K562 (cell line): ENCODE data around the gene TFE3. TPM values are rescaled to one million over a fixed set of nuclear protein-coding genes. Genes with fewer than 3 reads are reported as not detected.
A peak's percentile ranks its signal among the peaks of the same experiment; 100 is the strongest.

Experiments
- ATAC-seq: fragments of 200-7000 bp; cut with Tn5 transposase; 3 replicates; pipeline ENCODE4 v1.9.1; 2020; ENCODE audit warnings: moderate library complexity
- BruUV-seq: library from RNA; stranded (reverse); fragments of 400-500 nt; replicated peaks from 2 replicates; lab custom pipeline; 2021; lab: Mats Ljungman, UMichigan
- CTCF ChIA-PET: fragments of 300-600 bp; formaldehyde crosslinking; extraction: SDS; loops from one replicate; lab custom pipeline; 2021; ENCODE audit warnings: low intra/inter-chr PET ratio; lab: Yijun Ruan, JAX
- POLR2A ChIA-PET: fragments of 300-600, 350-650 bp; sonication (Branson Sonifier 250); formaldehyde crosslinking; extraction: SDS; loops from one replicate; lab custom pipeline; 2021; ENCODE audit warnings: antibody characterized with exemption, inconsistent platforms; lab: Yijun Ruan, JAX
- DNase-seq, 4 experiments: peaks; one replicate each; pipeline versions ENCODE4 v3.0.0 to v3.0.0-alpha.2; 2011 to 2018; ENCODE audit warnings: low spot score in 3 of 4, mixed read lengths in 3 of 4; ENCODE audit errors: extremely low read depth in 1 of 4
- FAIRE-seq: peaks from 2 replicates; lab custom pipeline; 2011; peaks lifted over from hg19 to GRCh38; lab: Jason Lieb, UNC
- H2AFZ ChIP-seq: 2 replicates; pipeline ENCODE4 v1.6.0; 2011; ENCODE audit warnings: low read depth, low read length, control low read depth, inconsistent platforms
- H3K27ac ChIP-seq: fragments of 200-600 bp; 3 replicates; pipeline ENCODE4 v1.8.0; 2011; ENCODE audit warnings: low read depth, mild to moderate bottlenecking, control low read depth, inconsistent platforms, low read length, moderate library complexity, mixed read lengths; ENCODE audit errors: extremely low read depth
- H3K27me3 ChIP-seq, 2 experiments: fragments of 300-600 bp in 1 of 2; 2 replicates in 1 of 2; 3 replicates in 1 of 2; pipeline versions ENCODE4 v1.6.0 to v1.8.0; 2011; ENCODE audit warnings: inconsistent platforms in 2 of 2, low read length in 2 of 2, mild to moderate bottlenecking in 1 of 2, mixed read lengths in 1 of 2, moderate library complexity in 1 of 2; ENCODE audit not compliant: control insufficient read depth in 2 of 2, insufficient read depth in 2 of 2
- H3K36me3 ChIP-seq: fragments of 300-600 bp; 3 replicates; pipeline ENCODE4 v1.8.0; 2011; ENCODE audit warnings: mild to moderate bottlenecking, low read length, inconsistent platforms; ENCODE audit not compliant: control insufficient read depth, insufficient read depth
- H3K4me1 ChIP-seq, 2 experiments: fragments of 200-600 bp in 1 of 2; replicated peaks in 1 of 2; 2 replicates in 1 of 2; 3 replicates in 1 of 2; pipeline versions ENCODE4 v1.5.1 to v1.8.0; 2011; ENCODE audit warnings: inconsistent platforms in 2 of 2, low read length in 2 of 2, mild to moderate bottlenecking in 1 of 2, mixed read lengths in 1 of 2, moderate library complexity in 1 of 2; ENCODE audit not compliant: control insufficient read depth in 2 of 2, insufficient read depth in 2 of 2
- H3K4me2 ChIP-seq: 2 replicates; pipeline ENCODE4 v1.6.1; 2011; ENCODE audit warnings: low read length, control low read depth, inconsistent platforms, mixed read lengths; ENCODE audit not compliant: insufficient read depth
- H3K4me3 ChIP-seq: fragments of 200-600 bp; sonication (generic), shearing (Covaris generic); 2 replicates; pipeline ENCODE4 v1.5.1; 2016; ENCODE audit warnings: control low read depth, inconsistent platforms
- H3K79me2 ChIP-seq: fragments of 200-600 bp; 3 replicates; pipeline ENCODE4 v1.8.0; 2011; ENCODE audit warnings: low read length, inconsistent platforms; ENCODE audit not compliant: control insufficient read depth, insufficient read depth
- H3K9ac ChIP-seq, 2 experiments: 2 replicates each; pipeline versions ENCODE4 v1.6.0 to v1.6.1; 2011; ENCODE audit warnings: low read depth in 2 of 2, low read length in 2 of 2, control low read depth in 1 of 2, inconsistent platforms in 1 of 2, mild to moderate bottlenecking in 1 of 2, mixed read lengths in 1 of 2; ENCODE audit not compliant: insufficient read depth in 1 of 2
- H3K9me1 ChIP-seq: one replicate; pipeline ENCODE4 v1.6.0; 2011; ENCODE audit warnings: inconsistent platforms, mild to moderate bottlenecking, low read length, moderate library complexity; ENCODE audit not compliant: control insufficient read depth, insufficient read depth
- H3K9me3 ChIP-seq: replicated peaks from 2 replicates; pipeline ENCODE4 v1.5.1; 2011; ENCODE audit warnings: low read depth, low read length, inconsistent platforms; ENCODE audit not compliant: control insufficient read depth, insufficient read depth
- H4K20me1 ChIP-seq: replicated peaks from 2 replicates; pipeline ENCODE4 v1.6.1; 2011; ENCODE audit warnings: low read length, inconsistent platforms, mixed read lengths; ENCODE audit not compliant: control insufficient read depth, insufficient read depth
- AFF1 ChIP-seq, 2 experiments: fragments of 450-650 bp; IDR thresholded peaks; 2 replicates each; pipeline ENCODE4 v1.6.1; 2018; ENCODE audit warnings: mild to moderate bottlenecking in 2 of 2, low read depth in 1 of 2; ENCODE audit not compliant: partially characterized antibody in 2 of 2
- EHMT2 ChIP-seq: fragments of 450-650 bp; IDR thresholded peaks from 2 replicates; pipeline ENCODE4 v1.6.1; 2018; ENCODE audit warnings: antibody characterized with exemption
- MIER1 ChIP-seq: fragments of 450-650 bp; IDR thresholded peaks from 2 replicates; pipeline ENCODE4 v1.6.1; 2016; ENCODE audit warnings: antibody characterized with exemption, mild to moderate bottlenecking, low read depth
- NCOA1 ChIP-seq: fragments of 450-650 bp; IDR thresholded peaks from 2 replicates; pipeline ENCODE4 v1.6.1; 2016; ENCODE audit warnings: low read depth
- PKNOX1 ChIP-seq: fragments of 450-650 bp; IDR thresholded peaks from 2 replicates; pipeline ENCODE4 v1.6.1; 2016
- PRMT5 ChIP-seq: sonication (generic); formaldehyde crosslinking; IDR thresholded peaks from 2 replicates; pipeline ENCODE4 v1.5.0; 2020; ENCODE audit warnings: missing genetic modification reagents
- REST ChIP-seq, 2 experiments: fragments of 450-650 bp; formaldehyde crosslinking in 1 of 2; IDR thresholded peaks; 2 replicates each; pipeline versions ENCODE4 v1.4.0 to v1.6.1; 2014 to 2020; ENCODE audit warnings: mild to moderate bottlenecking in 2 of 2, borderline replicate concordance in 1 of 2, low read depth in 1 of 2
- SIN3A ChIP-seq, 2 experiments: fragments of 150-350 bp in 1 of 2; IDR thresholded peaks; 2 replicates each; pipeline ENCODE4 v1.6.1; 2011 to 2016; ENCODE audit warnings: borderline replicate concordance in 2 of 2, low read depth in 2 of 2, low read length in 2 of 2, mild to moderate bottlenecking in 2 of 2, moderate library complexity in 2 of 2; ENCODE audit not compliant: control insufficient read depth in 1 of 2
- WGBS: fragments of 100-300 bp; shearing (Covaris generic); methylation state at CpG from one replicate; pipeline ENCODE4 v1.1.6; 2016; ENCODE audit warnings: low coverage, mixed read lengths; ENCODE audit not compliant: insufficient coverage; ENCODE audit errors: missing lambda C conversion rate; 5-methylcytosine and 5-hydroxymethylcytosine counted together
- in situ Hi-C: fragments of 300-500 bp; cut with MboI; formaldehyde crosslinking; loops from 4 replicates; pipeline ENCODE4 v1.15.0; 2018; ENCODE audit warnings: inconsistent platforms, mixed read lengths
- intact Hi-C: fragments of 100-400 bp; cut with micrococcal nuclease; formaldehyde crosslinking; loops from 2 replicates; pipeline ENCODE4 v1.14.2; 2022
- polyA plus RNA-seq, 8 experiments: library from polyadenylated mRNA; depleted of rRNA in 4 of 8; stranded (reverse) in 5 of 8; unstranded in 3 of 8; fragments of >200 nt; fragmentation: Nextera tagmentation in 2 of 8; fragmentation: Illumina TruSeq in 1 of 8; extraction: Ambion mirVana in 2 of 8; extraction: Trizol in 1 of 8; gene quantifications; 2 replicates each; pipeline versions ENCODE4 v1.2.1 to v1.2.3, GENCODE V29; 2011 to 2014; ENCODE audit warnings: inconsistent platforms in 1 of 8, missing spikeins in 1 of 8
- total RNA-seq, 7 experiments: library from RNA; depleted of rRNA in 6 of 7; stranded (reverse); fragments of >200 nt in 6 of 7; fragmentation: Illumina TruSeq in 2 of 7; extraction: Trizol in 2 of 7; gene quantifications; 2 replicates each; pipeline versions ENCODE4 v1.2.1 to v1.2.3, GENCODE V29; 2011 to 2021; ENCODE audit warnings: low replicate concordance in 1 of 7

TFE3 gene
- total and polyA plus RNA-seq, 9 of the 15 experiments (the other 6 are each of a cell fraction or from before 2014, with no cell fraction given), result 1.9 to 20.3 (median 11.9) TPM

- H3K4me3 ChIP-seq, result no peak overlapping the region
- H3K9ac ChIP-seq, result no peak overlapping the region
- WGBS, result 34% methylated on average over 4 of the region's 6 CpGs
- no peaks in the 10 kb centered on the region for H3K9me3 ChIP-seq
- H3K4me2 ChIP-seq, result no peak overlapping the region
- H3K27me3 ChIP-seq, result no peaks in the 10 kb centered on the region
- H3K36me3 ChIP-seq, result peaks cover 51% of the 10 kb centered on the region; the same call in 2 of the 3 replicates
- no TSS peak for BruUV-seq
- no peak overlapping the region for H3K27ac ChIP-seq
- ATAC-seq (no peak; the same call in 2 of the 3 replicates), DNase-seq (peak; percentile 31 to 61 (median 56)), FAIRE-seq (no peak)
- CTCF ChIA-PET, result no interaction called here
- in situ Hi-C loops, result no loop called here
- no peaks in the 10 kb centered on the region for H3K9me1 ChIP-seq
- POLR2A ChIA-PET, result interaction anchor here (1.2 kb wide), 1 partner anchor 39 kb away, joined by 3 read pairs; no protein-coding TSS in a partner anchor
- peaks cover 15% of the 10 kb centered on the region for H3K79me2 ChIP-seq
- H4K20me1 ChIP-seq, result no peaks in the 10 kb centered on the region
- intact Hi-C loops, result no loop called here
- peaks cover 0 to 3% of the 10 kb centered on the region in 2 experiments; a peak in 2 of 5 replicates for H3K4me1 ChIP-seq
- no peak overlapping the region for H2AFZ ChIP-seq
- TF ChIP-seq SIN3A (IDR thresholded peaks at IDR 0.05; ENCODE audit: borderline replicate concordance in 2 of 2, control insufficient read depth in 1 of 2, low read depth in 2 of 2, low read length in 2 of 2) (peak in 1 of 2 experiments; percentile 67; a peak in 1 of 4 replicates), PRMT5 (CRISPR knock-in tag) (0 out of 2 replicates have a peak, but pooled peaks have one; percentile 47), EHMT2 (peak; percentile 92), MIER1 (peak; percentile 86), REST (IDR thresholded peaks at IDR 0.05; ENCODE audit: borderline replicate concordance) (peak; percentile 97), REST (CRISPR knock-in tag; IDR thresholded peaks at IDR 0.05; ENCODE audit: low read depth) (peak; percentile 86), PKNOX1 (no peak), AFF1 (IDR thresholded peaks at IDR 0.05; ENCODE audit: low read depth in 1 of 2, partially characterized antibody in 2 of 2) (peak in 1 of 2 experiments; percentile 56), NCOA1 (peak; percentile 37; the same call in 1 of the 2 replicates)
Measured at GRCh38 chrX:48996969-48997368, 46.2 kb downstream of the TFE3 start.
